ENCODE data around the gene ZNF74.

Gene ZNF74

DNA sequence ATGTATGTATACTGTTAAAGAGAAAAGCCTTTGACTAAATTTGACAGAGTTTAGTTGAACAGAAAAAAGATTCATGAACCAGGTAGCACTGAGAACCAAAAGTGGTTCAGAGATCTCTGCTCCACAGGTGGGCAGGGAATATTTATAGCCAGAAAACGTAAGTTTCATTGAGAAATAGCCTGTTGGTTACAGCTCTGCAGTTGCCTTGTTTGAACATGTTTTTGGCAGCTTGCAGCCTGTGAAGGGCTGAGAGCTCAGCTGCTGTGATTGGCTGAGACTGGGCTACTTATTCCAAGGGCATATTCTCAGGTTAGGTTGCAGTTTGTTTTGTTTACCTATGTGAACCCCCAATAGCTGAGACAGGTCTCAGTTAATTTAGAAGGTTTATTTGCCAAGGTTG, 13.5 kb upstream of the ZNF74 start (continued):
- TF ChIP-seq ISL1 (CRISPR knock-in tag; IDR thresholded peaks at IDR 0.05) (no peak), ESRRG (CRISPR knock-in tag; IDR thresholded peaks at IDR 0.05) (no peak), SNAI2 (CRISPR knock-in tag; IDR thresholded peaks at IDR 0.05) (no peak), PATZ1 (CRISPR knock-in tag; IDR thresholded peaks at IDR 0.05; ENCODE audit: borderline replicate concordance) (no peak)

GRCh38 chr22:20383538-20383937, 10.4 kb upstream of the ZNF74 start:
- ATAC-seq: no peak
- no peak for TF ChIP-seq TCF4 (CRISPR knock-in tag; IDR thresholded peaks at IDR 0.05; ENCODE audit: borderline replicate concordance)
- TF ChIP-seq, protein P1, sequence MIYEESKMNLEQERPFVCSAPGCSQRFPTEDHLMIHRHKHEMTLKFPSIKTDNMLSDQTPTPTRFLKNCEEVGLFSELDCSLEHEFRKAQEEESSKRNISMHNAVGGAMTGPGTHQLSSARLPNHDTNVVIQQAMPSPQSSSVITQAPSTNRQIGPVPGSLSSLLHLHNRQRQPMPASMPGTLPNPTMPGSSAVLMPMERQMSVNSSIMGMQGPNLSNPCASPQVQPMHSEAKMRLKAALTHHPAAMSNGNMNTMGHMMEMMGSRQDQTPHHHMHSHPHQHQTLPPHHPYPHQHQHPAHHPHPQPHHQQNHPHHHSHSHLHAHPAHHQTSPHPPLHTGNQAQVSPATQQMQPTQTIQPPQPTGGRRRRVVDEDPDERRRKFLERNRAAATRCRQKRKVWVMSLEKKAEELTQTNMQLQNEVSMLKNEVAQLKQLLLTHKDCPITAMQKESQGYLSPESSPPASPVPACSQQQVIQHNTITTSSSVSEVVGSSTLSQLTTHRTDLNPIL (CRISPR knock-in tag; IDR thresholded peaks at IDR 0.05; ENCODE audit: low read depth): no peak
- TF ChIP-seq GLIS3 (CRISPR knock-in tag; IDR thresholded peaks at IDR 0.05): no peak
- TF ChIP-seq ISL1 (CRISPR knock-in tag; IDR thresholded peaks at IDR 0.05): no peak
- TF ChIP-seq, protein P2, sequence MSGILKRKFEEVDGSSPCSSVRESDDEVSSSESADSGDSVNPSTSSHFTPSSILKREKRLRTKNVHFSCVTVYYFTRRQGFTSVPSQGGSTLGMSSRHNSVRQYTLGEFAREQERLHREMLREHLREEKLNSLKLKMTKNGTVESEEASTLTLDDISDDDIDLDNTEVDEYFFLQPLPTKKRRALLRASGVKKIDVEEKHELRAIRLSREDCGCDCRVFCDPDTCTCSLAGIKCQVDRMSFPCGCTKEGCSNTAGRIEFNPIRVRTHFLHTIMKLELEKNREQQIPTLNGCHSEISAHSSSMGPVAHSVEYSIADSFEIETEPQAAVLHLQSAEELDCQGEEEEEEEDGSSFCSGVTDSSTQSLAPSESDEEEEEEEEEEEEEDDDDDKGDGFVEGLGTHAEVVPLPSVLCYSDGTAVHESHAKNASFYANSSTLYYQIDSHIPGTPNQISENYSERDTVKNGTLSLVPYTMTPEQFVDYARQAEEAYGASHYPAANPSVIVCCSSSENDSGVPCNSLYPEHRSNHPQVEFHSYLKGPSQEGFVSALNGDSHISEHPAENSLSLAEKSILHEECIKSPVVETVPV (CRISPR knock-in tag; IDR thresholded peaks at IDR 0.05): no peak
- TF ChIP-seq POU6F1 (CRISPR knock-in tag; IDR thresholded peaks at IDR 0.05; ENCODE audit: borderline replicate concordance, low read depth): no peak
- TF ChIP-seq ZFP30 (CRISPR knock-in tag; IDR thresholded peaks at IDR 0.05): no peak
- no peak for TF ChIP-seq ZNF70 (CRISPR knock-in tag; IDR thresholded peaks at IDR 0.05)
- no peak for TF ChIP-seq PATZ1 (CRISPR knock-in tag; IDR thresholded peaks at IDR 0.05; ENCODE audit: borderline replicate concordance)
- TF ChIP-seq, protein P3, sequence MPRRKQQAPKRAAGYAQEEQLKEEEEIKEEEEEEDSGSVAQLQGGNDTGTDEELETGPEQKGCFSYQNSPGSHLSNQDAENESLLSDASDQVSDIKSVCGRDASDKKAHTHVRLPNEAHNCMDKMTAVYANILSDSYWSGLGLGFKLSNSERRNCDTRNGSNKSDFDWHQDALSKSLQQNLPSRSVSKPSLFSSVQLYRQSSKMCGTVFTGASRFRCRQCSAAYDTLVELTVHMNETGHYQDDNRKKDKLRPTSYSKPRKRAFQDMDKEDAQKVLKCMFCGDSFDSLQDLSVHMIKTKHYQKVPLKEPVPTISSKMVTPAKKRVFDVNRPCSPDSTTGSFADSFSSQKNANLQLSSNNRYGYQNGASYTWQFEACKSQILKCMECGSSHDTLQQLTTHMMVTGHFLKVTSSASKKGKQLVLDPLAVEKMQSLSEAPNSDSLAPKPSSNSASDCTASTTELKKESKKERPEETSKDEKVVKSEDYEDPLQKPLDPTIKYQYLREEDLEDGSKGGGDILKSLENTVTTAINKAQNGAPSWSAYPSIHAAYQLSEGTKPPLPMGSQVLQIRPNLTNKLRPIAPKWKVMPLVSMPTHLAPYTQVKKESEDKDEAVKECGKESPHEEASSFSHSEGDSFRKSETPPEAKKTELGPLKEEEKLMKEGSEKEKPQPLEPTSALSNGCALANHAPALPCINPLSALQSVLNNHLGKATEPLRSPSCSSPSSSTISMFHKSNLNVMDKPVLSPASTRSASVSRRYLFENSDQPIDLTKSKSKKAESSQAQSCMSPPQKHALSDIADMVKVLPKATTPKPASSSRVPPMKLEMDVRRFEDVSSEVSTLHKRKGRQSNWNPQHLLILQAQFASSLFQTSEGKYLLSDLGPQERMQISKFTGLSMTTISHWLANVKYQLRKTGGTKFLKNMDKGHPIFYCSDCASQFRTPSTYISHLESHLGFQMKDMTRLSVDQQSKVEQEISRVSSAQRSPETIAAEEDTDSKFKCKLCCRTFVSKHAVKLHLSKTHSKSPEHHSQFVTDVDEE (CRISPR knock-in tag; IDR thresholded peaks at IDR 0.05): no peak
- no peak for TF ChIP-seq SNAI2 (CRISPR knock-in tag; IDR thresholded peaks at IDR 0.05)
- no peak for TF ChIP-seq CSDC2 (CRISPR knock-in tag; IDR thresholded peaks at IDR 0.05)
- no peak for TF ChIP-seq OSR1 (CRISPR knock-in tag; IDR thresholded peaks at IDR 0.05)

GRCh38 chr22:20384171-20384570, 9.8 kb upstream of the ZNF74 start:
- no peak for ATAC-seq

More at GRCh38 chr22:20384171-20384570, 9.8 kb upstream of the ZNF74 start:
- TF ChIP-seq ZNF8 (CRISPR knock-in tag; IDR thresholded peaks at IDR 0.05) (no peak), CSDC2 (CRISPR knock-in tag; IDR thresholded peaks at IDR 0.05) (no peak), BACH2 (CRISPR knock-in tag; IDR thresholded peaks at IDR 0.05; ENCODE audit: borderline replicate concordance) (no peak), ZNF70 (CRISPR knock-in tag; IDR thresholded peaks at IDR 0.05) (no peak), ISL1 (CRISPR knock-in tag; IDR thresholded peaks at IDR 0.05) (no peak), ARNTL (CRISPR knock-in tag; IDR thresholded peaks at IDR 0.05; ENCODE audit: borderline replicate concordance, low read depth) (no peak), GLIS3 (CRISPR knock-in tag; IDR thresholded peaks at IDR 0.05) (no peak), ZC3H10 (CRISPR knock-in tag; IDR thresholded peaks at IDR 0.05) (no peak), ESRRG (CRISPR knock-in tag; IDR thresholded peaks at IDR 0.05) (no peak), TCF4 (CRISPR knock-in tag; IDR thresholded peaks at IDR 0.05; ENCODE audit: borderline replicate concordance) (no peak)
- TF ChIP-seq, protein P2 (CRISPR knock-in tag; IDR thresholded peaks at IDR 0.05): no peak
- TF ChIP-seq, protein P3 (CRISPR knock-in tag; IDR thresholded peaks at IDR 0.05): no peak
